K562 (cell line): ENCODE measurements around the gene HEXIM2. TPM values are rescaled to one million over a fixed set of nuclear protein-coding genes. Genes with fewer than 3 reads are reported as not detected.
A peak's percentile ranks its signal among the peaks of the same experiment; 100 is the strongest.

Experiments used
- CBX2 ChIP-seq: fragments of 200-600 bp; sonication (generic); IDR thresholded peaks from one replicate; pipeline ENCODE4 v1.6.1; 2012; ENCODE audit warnings: mild to moderate bottlenecking, low read length, inconsistent platforms; ENCODE audit not compliant: insufficient read depth, poor library complexity, severe bottlenecking
- ELF4 ChIP-seq: fragments of 450-650 bp; formaldehyde crosslinking; IDR thresholded peaks from 2 replicates; pipeline ENCODE4 v1.4.0; 2022; ENCODE audit warnings: missing genetic modification characterization
- ETV5 ChIP-seq: sonication (generic); formaldehyde crosslinking; IDR thresholded peaks from 2 replicates; pipeline ENCODE4 v1.4.0; 2020; ENCODE audit warnings: low read depth, mild to moderate bottlenecking, missing genetic modification reagents
- GABPB1 ChIP-seq: sonication (generic); formaldehyde crosslinking; IDR thresholded peaks from 2 replicates; pipeline ENCODE4 v1.8.0; 2022; ENCODE audit warnings: mild to moderate bottlenecking, missing genetic modification reagents
- GTF2E2 ChIP-seq: fragments of 200-800 bp; sonication (Bioruptor generic); IDR thresholded peaks from 2 replicates; pipeline ENCODE4 v1.6.1; 2016; ENCODE audit warnings: missing genetic modification characterization, missing compliant biosample characterization
- HCFC1 ChIP-seq: IDR thresholded peaks from 2 replicates; pipeline ENCODE4 v1.6.1; 2012; ENCODE audit warnings: low read depth, low read length, improper control_type of control experiment
- JUN ChIP-seq, 2 experiments: sonication (generic) in 1 of 2; formaldehyde crosslinking in 1 of 2; IDR thresholded peaks; 2 replicates each; pipeline versions ENCODE4 v1.6.1 to v1.8.0; 2012 to 2022; ENCODE audit warnings: borderline replicate concordance in 2 of 2, mild to moderate bottlenecking in 2 of 2, improper control_type of control experiment in 1 of 2, low read depth in 1 of 2, low read length in 1 of 2, missing genetic modification reagents in 1 of 2
- LCOR ChIP-seq: sonication (generic); formaldehyde crosslinking; IDR thresholded peaks from 2 replicates; pipeline ENCODE4 v1.8.0; 2022; ENCODE audit warnings: mild to moderate bottlenecking, missing genetic modification reagents
- RCOR1 ChIP-seq, 2 experiments: IDR thresholded peaks; 2 replicates each; pipeline ENCODE4 v1.6.1; 2012; ENCODE audit warnings: low read depth in 2 of 2, low read length in 2 of 2, borderline replicate concordance in 1 of 2, improper control_type of control experiment in 1 of 2
- STAT5A ChIP-seq: IDR thresholded peaks from 2 replicates; pipeline ENCODE4 v1.6.1; 2012; ENCODE audit warnings: low read length, inconsistent platforms, borderline replicate concordance
- TBP ChIP-seq: optimal IDR thresholded peaks from 2 replicates; pipeline ENCODE3; 2011; ENCODE audit warnings: low read depth, low read length, improper control_type of control experiment
- TEAD4 ChIP-seq, 2 experiments: sonication (generic) in 1 of 2; formaldehyde crosslinking in 1 of 2; IDR thresholded peaks; 2 replicates each; pipeline versions ENCODE4 v1.6.1 to v1.8.0; 2012 to 2022; ENCODE audit warnings: borderline replicate concordance in 1 of 2, inconsistent platforms in 1 of 2, low read length in 1 of 2, mild to moderate bottlenecking in 1 of 2, missing genetic modification reagents in 1 of 2
- ZC3H11A ChIP-seq: IDR thresholded peaks from 2 replicates; pipeline ENCODE4 v1.6.1; 2012; ENCODE audit warnings: low read depth, low read length, improper control_type of control experiment
- ZNF507 ChIP-seq: conservative IDR thresholded peaks from 2 replicates; pipeline ENCODE4 v1.6.1; 2017; ENCODE audit warnings: missing genetic modification characterization, missing compliant biosample characterization
- polyA plus RNA-seq, 8 experiments: library from polyadenylated mRNA; depleted of rRNA in 4 of 8; stranded (reverse) in 5 of 8; unstranded in 3 of 8; fragments of >200 nt; fragmentation: Nextera tagmentation in 2 of 8; fragmentation: Illumina TruSeq in 1 of 8; extraction: Ambion mirVana in 2 of 8; extraction: Trizol in 1 of 8; gene quantifications; 2 replicates each; pipeline versions ENCODE4 v1.2.1 to v1.2.3, GENCODE V29; 2011 to 2014; ENCODE audit warnings: inconsistent platforms in 1 of 8, missing spikeins in 1 of 8
- total RNA-seq, 7 experiments: library from RNA; depleted of rRNA in 6 of 7; stranded (reverse); fragments of >200 nt in 6 of 7; fragmentation: Illumina TruSeq in 2 of 7; extraction: Trizol in 2 of 7; gene quantifications; 2 replicates each; pipeline versions ENCODE4 v1.2.1 to v1.2.3, GENCODE V29; 2011 to 2021; ENCODE audit warnings: low replicate concordance in 1 of 7
- TF ChIP-seq, protein P1 (sequence below): sonication (generic); formaldehyde crosslinking; IDR thresholded peaks from 2 replicates; pipeline ENCODE4 v1.5.0; 2020; ENCODE audit warnings: missing genetic modification reagents
- TF ChIP-seq, protein P2 (sequence below), 2 experiments: fragments of 450-650 bp in 1 of 2; sonication (generic) in 1 of 2; formaldehyde crosslinking; conservative IDR thresholded peaks; 2 replicates each; pipeline versions ENCODE4 v1.4.0 to v1.8.1; 2020 to 2022; ENCODE audit warnings: mild to moderate bottlenecking in 1 of 2, missing genetic modification reagents in 1 of 2
- TF ChIP-seq, protein P3 (sequence below): fragments of 250-450 bp; sonication (Bioruptor Pico); IDR thresholded peaks from 2 replicates; pipeline ENCODE4 v1.5.0; 2020; ENCODE audit warnings: mild to moderate bottlenecking, borderline replicate concordance
- TF ChIP-seq, protein P4 (sequence below): sonication (generic); IDR thresholded peaks from 2 replicates; pipeline ENCODE4 v1.6.1; 2016

The HEXIM2 gene
- total and polyA plus RNA-seq, 9 of the 15 experiments (the other 6 are each of a cell fraction or from before 2014, with no cell fraction given): 0.69 to 3.4 (median 1.1) TPM; not detected in 2

DNA sequence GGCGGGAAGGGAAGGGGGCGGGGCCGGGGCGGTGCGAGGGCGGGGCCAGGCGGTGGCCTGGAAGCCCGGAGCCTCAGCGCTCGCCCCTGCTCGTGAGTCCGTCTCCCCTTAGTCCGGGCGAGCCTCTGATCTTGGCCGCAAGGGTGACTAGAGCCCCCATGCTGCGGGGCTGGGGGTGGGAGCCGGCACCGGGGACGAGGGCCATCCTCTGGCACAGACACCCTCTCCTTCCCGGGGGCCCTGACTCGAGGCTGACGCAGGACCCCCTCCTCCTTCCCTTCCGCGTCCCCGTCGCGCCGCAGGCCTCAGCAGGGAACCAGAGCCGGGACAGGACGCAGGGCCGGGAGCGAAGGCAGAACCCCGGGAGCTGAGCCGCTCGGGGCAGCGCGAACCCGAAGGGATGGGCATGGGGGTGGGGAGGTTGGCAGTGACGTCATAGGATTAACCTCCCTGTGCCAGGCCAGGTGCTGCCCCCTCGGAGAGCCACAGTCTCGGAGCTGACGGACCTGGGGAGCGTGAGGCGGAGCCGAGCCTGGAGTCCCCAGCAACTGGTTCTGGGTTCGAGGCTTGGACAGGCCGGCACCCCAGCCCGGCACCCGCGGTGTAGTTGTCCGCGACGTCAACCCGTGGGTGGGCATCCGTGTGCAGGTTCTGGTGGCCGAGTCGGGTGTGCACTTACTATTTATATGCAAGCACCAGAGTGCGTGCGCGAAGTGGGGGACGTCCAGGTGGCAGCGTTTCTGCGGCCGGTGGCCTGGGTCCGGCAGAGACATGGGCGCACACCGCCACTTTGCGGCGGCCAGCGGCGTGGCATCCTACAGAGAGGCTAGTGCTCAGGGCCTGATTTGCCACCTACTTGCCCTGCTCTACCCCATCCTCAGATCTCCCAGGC is 28.9 kb upstream of the HEXIM2 start (continued):
- TF ChIP-seq, protein P1, sequence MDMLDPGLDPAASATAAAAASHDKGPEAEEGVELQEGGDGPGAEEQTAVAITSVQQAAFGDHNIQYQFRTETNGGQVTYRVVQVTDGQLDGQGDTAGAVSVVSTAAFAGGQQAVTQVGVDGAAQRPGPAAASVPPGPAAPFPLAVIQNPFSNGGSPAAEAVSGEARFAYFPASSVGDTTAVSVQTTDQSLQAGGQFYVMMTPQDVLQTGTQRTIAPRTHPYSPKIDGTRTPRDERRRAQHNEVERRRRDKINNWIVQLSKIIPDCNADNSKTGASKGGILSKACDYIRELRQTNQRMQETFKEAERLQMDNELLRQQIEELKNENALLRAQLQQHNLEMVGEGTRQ (CRISPR knock-in tag): no peak
- no peak for TF ChIP-seq ETV5 (CRISPR knock-in tag)
- TF ChIP-seq, protein P2, sequence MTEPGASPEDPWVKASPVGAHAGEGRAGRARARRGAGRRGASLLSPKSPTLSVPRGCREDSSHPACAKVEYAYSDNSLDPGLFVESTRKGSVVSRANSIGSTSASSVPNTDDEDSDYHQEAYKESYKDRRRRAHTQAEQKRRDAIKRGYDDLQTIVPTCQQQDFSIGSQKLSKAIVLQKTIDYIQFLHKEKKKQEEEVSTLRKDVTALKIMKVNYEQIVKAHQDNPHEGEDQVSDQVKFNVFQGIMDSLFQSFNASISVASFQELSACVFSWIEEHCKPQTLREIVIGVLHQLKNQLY (CRISPR knock-in tag; conservative IDR thresholded peaks at IDR 0.05): no peak
- TF ChIP-seq HCFC1: no peak
- TF ChIP-seq GTF2E2 (tag): no peak
- TF ChIP-seq LCOR: no peak
- no peak for TF ChIP-seq CBX2
- no peak for TF ChIP-seq JUN (IDR thresholded peaks at IDR 0.05; ENCODE audit: borderline replicate concordance, low read depth, low read length)
- peak; percentile 57; the same call in 1 of the 2 replicates for TF ChIP-seq JUN (CRISPR knock-in tag; IDR thresholded peaks at IDR 0.05; ENCODE audit: borderline replicate concordance)
- no peak for TF ChIP-seq TEAD4 (IDR thresholded peaks at IDR 0.05; ENCODE audit: low read length)
- no peak for TF ChIP-seq TEAD4 (CRISPR knock-in tag; IDR thresholded peaks at IDR 0.05; ENCODE audit: borderline replicate concordance)
- no peak for TF ChIP-seq STAT5A
- 0 out of 2 replicates have a peak, but pooled peaks have one; percentile 44 for TF ChIP-seq GABPB1 (CRISPR knock-in tag)
- no peak for TF ChIP-seq ELF4 (CRISPR knock-in tag)
- TF ChIP-seq, protein P3, sequence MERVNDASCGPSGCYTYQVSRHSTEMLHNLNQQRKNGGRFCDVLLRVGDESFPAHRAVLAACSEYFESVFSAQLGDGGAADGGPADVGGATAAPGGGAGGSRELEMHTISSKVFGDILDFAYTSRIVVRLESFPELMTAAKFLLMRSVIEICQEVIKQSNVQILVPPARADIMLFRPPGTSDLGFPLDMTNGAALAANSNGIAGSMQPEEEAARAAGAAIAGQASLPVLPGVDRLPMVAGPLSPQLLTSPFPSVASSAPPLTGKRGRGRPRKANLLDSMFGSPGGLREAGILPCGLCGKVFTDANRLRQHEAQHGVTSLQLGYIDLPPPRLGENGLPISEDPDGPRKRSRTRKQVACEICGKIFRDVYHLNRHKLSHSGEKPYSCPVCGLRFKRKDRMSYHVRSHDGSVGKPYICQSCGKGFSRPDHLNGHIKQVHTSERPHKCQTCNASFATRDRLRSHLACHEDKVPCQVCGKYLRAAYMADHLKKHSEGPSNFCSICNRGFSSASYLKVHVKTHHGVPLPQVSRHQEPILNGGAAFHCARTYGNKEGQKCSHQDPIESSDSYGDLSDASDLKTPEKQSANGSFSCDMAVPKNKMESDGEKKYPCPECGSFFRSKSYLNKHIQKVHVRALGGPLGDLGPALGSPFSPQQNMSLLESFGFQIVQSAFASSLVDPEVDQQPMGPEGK (CRISPR knock-in tag): no peak
- no peak for TF ChIP-seq RCOR1 (IDR thresholded peaks at IDR 0.05; ENCODE audit: borderline replicate concordance in 1 of 2, low read depth in 2 of 2, low read length in 2 of 2)
- no peak for TF ChIP-seq ZNF507 (tag)
- TF ChIP-seq, protein P4, sequence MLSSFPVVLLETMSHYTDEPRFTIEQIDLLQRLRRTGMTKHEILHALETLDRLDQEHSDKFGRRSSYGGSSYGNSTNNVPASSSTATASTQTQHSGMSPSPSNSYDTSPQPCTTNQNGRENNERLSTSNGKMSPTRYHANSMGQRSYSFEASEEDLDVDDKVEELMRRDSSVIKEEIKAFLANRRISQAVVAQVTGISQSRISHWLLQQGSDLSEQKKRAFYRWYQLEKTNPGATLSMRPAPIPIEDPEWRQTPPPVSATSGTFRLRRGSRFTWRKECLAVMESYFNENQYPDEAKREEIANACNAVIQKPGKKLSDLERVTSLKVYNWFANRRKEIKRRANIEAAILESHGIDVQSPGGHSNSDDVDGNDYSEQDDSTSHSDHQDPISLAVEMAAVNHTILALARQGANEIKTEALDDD: no peak
- peak; percentile 47 for TF ChIP-seq TBP
- no peak for TF ChIP-seq ZC3H11A
